Mucosa of stomach (tissue), 1 donor: ENCODE data around the gene DYNC1H1.

ENCODE experiments used
- H3K27me3 ChIP-seq: one replicate; pipeline ENCODE4 v1.7.0; 2013; ENCODE audit warnings: mild to moderate bottlenecking, low read length; ENCODE audit not compliant: control insufficient read depth, insufficient read depth
- H3K36me3 ChIP-seq: one replicate; pipeline ENCODE4 v1.7.0; 2013; ENCODE audit warnings: low read length; ENCODE audit not compliant: control insufficient read depth, insufficient read depth
- H3K4me1 ChIP-seq: one replicate; pipeline ENCODE4 v1.7.0; 2013; ENCODE audit warnings: mild to moderate bottlenecking, low read length; ENCODE audit not compliant: control insufficient read depth, insufficient read depth
- H3K4me3 ChIP-seq: one replicate; pipeline ENCODE4 v1.7.0; 2013; ENCODE audit warnings: low read length
- H3K9ac ChIP-seq: one replicate; pipeline ENCODE4 v1.7.0; 2013; ENCODE audit warnings: mild to moderate bottlenecking, low read length, moderate library complexity
- H3K9me3 ChIP-seq: one replicate; pipeline ENCODE4 v1.7.0; 2013; ENCODE audit warnings: mild to moderate bottlenecking, low read length, moderate library complexity; ENCODE audit not compliant: control insufficient read depth
- donor health status: Pancreatic carcinoma.

DYNC1H1 gene

GRCh38 chr14:102015771-102016170, 51.4 kb downstream of the DYNC1H1 start:
- no peaks in the 10 kb centered on the region for H3K4me1 ChIP-seq
- H3K27me3 ChIP-seq, result no peaks in the 10 kb centered on the region
- H3K36me3 ChIP-seq, result peaks cover 41% of the 10 kb centered on the region
- H3K9ac ChIP-seq, result no peak overlapping the region
- H3K9me3 ChIP-seq, result no peaks in the 10 kb centered on the region
- no peak overlapping the region for H3K4me3 ChIP-seq

GRCh38 chr14:102016420-102017090, 52.2 kb downstream of the DYNC1H1 start:
- Histone ChIP-seq H3K9ac (no peak overlapping the region), H3K9me3 (no peaks in the 10 kb centered on the region), H3K27me3 (no peaks in the 10 kb centered on the region), H3K4me3 (no peak overlapping the region), H3K36me3 (peaks cover 40% of the 10 kb centered on the region), H3K4me1 (no peaks in the 10 kb centered on the region)

- Histone ChIP-seq H3K9ac (no peak overlapping the region), H3K36me3 (peaks cover 29% of the 10 kb centered on the region), H3K4me3 (no peak overlapping the region), H3K4me1 (no peaks in the 10 kb centered on the region), H3K27me3 (no peaks in the 10 kb centered on the region), H3K9me3 (no peaks in the 10 kb centered on the region)
Observed at GRCh38 chr14:102018251-102018650, 53.9 kb downstream of the DYNC1H1 start.

GRCh38 chr14:102019006-102019540, 54.7 kb downstream of the DYNC1H1 start:
- Histone ChIP-seq H3K4me3 (no peak overlapping the region), H3K9ac (no peak overlapping the region), H3K9me3 (no peaks in the 10 kb centered on the region), H3K27me3 (no peaks in the 10 kb centered on the region), H3K4me1 (no peaks in the 10 kb centered on the region), H3K36me3 (peaks cover 29% of the 10 kb centered on the region)

- H3K4me3 ChIP-seq, result no peak overlapping the region
- no peaks in the 10 kb centered on the region for H3K4me1 ChIP-seq
- no peaks in the 10 kb centered on the region for H3K27me3 ChIP-seq
- H3K36me3 ChIP-seq, result peaks cover 29% of the 10 kb centered on the region
- no peak overlapping the region for H3K9ac ChIP-seq
- H3K9me3 ChIP-seq, result no peaks in the 10 kb centered on the region
Observed at GRCh38 chr14:102020058-102020971, 55.9 kb downstream of the DYNC1H1 start.

GRCh38 chr14:102026934-102027333, 62.6 kb downstream of the DYNC1H1 start:
- no peaks in the 10 kb centered on the region for H3K9me3 ChIP-seq

GRCh38 chr14:102027951-102028350, 63.6 kb downstream of the DYNC1H1 start:
- no peak overlapping the region for H3K9ac ChIP-seq
- H3K4me3 ChIP-seq, result no peak overlapping the region
- H3K4me1 ChIP-seq, result no peaks in the 10 kb centered on the region
- H3K36me3 ChIP-seq, result peaks cover 23% of the 10 kb centered on the region
- no peaks in the 10 kb centered on the region for H3K27me3 ChIP-seq
- H3K9me3 ChIP-seq, result no peaks in the 10 kb centered on the region

More at GRCh38 chr14:102026934-102027333, 62.6 kb downstream of the DYNC1H1 start:
- Histone ChIP-seq H3K9ac (no peak overlapping the region), H3K36me3 (peaks cover 23% of the 10 kb centered on the region), H3K4me3 (no peak overlapping the region), H3K4me1 (no peaks in the 10 kb centered on the region), H3K27me3 (no peaks in the 10 kb centered on the region)

GRCh38 chr14:102028733-102029132, 64.4 kb downstream of the DYNC1H1 start:
- peaks cover 23% of the 10 kb centered on the region for H3K36me3 ChIP-seq
- no peaks in the 10 kb centered on the region for H3K9me3 ChIP-seq

GRCh38 chr14:102029956-102030355, 65.6 kb downstream of the DYNC1H1 start:
- Histone ChIP-seq H3K4me1 (no peaks in the 10 kb centered on the region), H3K27me3 (no peaks in the 10 kb centered on the region), H3K4me3 (no peak overlapping the region), H3K36me3 (peaks cover 23% of the 10 kb centered on the region), H3K9me3 (no peaks in the 10 kb centered on the region), H3K9ac (no peak overlapping the region)

More at GRCh38 chr14:102028733-102029132, 64.4 kb downstream of the DYNC1H1 start:
- H3K9ac ChIP-seq, result no peak overlapping the region
- H3K4me1 ChIP-seq, result no peaks in the 10 kb centered on the region
- no peak overlapping the region for H3K4me3 ChIP-seq
- H3K27me3 ChIP-seq, result no peaks in the 10 kb centered on the region

GRCh38 chr14:102033241-102033640, 68.9 kb downstream of the DYNC1H1 start:
- no peaks in the 10 kb centered on the region for H3K9me3 ChIP-seq
- H3K36me3 ChIP-seq, result peaks cover 18% of the 10 kb centered on the region
- H3K9ac ChIP-seq, result no peak overlapping the region
- H3K4me3 ChIP-seq, result no peak overlapping the region
- H3K27me3 ChIP-seq, result no peaks in the 10 kb centered on the region
- H3K4me1 ChIP-seq, result no peaks in the 10 kb centered on the region

- H3K9ac ChIP-seq, result no peak overlapping the region
- H3K9me3 ChIP-seq, result no peaks in the 10 kb centered on the region
- H3K27me3 ChIP-seq, result no peaks in the 10 kb centered on the region
- H3K36me3 ChIP-seq, result peaks cover 22% of the 10 kb centered on the region
- H3K4me3 ChIP-seq, result no peak overlapping the region
- H3K4me1 ChIP-seq, result no peaks in the 10 kb centered on the region
Observed at GRCh38 chr14:102034301-102034700, 69.9 kb downstream of the DYNC1H1 start.

GRCh38 chr14:102035914-102036313, 71.5 kb downstream of the DYNC1H1 start:
- no peaks in the 10 kb centered on the region for H3K4me1 ChIP-seq
- no peak overlapping the region for H3K9ac ChIP-seq
- no peak overlapping the region for H3K4me3 ChIP-seq
- H3K27me3 ChIP-seq, result no peaks in the 10 kb centered on the region
- H3K36me3 ChIP-seq, result peaks cover 25% of the 10 kb centered on the region
- H3K9me3 ChIP-seq, result no peaks in the 10 kb centered on the region
